GM21786 (cell line): ENCODE measurements around the gene TSNAXIP1.
A peak's percentile ranks its signal among the peaks of the same experiment; 100 is the strongest.

ENCODE experiments used
- ATAC-seq: cut with Tn5 transposase; IDR thresholded peaks from one replicate; pipeline ENCODE4 v1.9.1; 2021; ENCODE audit not compliant: unreplicated experiment

Gene TSNAXIP1, protein sequence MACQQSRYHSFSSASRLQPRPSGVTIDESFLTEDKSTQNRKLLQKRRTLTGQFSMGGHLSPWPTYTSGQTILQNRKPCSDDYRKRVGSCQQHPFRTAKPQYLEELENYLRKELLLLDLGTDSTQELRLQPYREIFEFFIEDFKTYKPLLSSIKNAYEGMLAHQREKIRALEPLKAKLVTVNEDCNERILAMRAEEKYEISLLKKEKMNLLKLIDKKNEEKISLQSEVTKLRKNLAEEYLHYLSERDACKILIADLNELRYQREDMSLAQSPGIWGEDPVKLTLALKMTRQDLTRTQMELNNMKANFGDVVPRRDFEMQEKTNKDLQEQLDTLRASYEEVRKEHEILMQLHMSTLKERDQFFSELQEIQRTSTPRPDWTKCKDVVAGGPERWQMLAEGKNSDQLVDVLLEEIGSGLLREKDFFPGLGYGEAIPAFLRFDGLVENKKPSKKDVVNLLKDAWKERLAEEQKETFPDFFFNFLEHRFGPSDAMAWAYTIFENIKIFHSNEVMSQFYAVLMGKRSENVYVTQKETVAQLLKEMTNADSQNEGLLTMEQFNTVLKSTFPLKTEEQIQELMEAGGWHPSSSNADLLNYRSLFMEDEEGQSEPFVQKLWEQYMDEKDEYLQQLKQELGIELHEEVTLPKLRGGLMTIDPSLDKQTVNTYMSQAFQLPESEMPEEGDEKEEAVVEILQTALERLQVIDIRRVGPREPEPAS

GRCh38 chr16:67806428-67807147, at the start of gene TSNAXIP1, which contains the start of gene RANBP10:
Gene TSNAXIP1, plus strand, starts transcription at chr16:67806889. Its CDS starts 261 bp downstream, at chr16:67807150.
Gene RANBP10, minus strand, starts transcription at chr16:67806560. Its CDS starts 24 bp downstream, at chr16:67806536.
- peak; percentile 95 for ATAC-seq

- no peak for ATAC-seq
Observed at GRCh38 chr16:67758006-67758405, 48.7 kb upstream of the TSNAXIP1 start.

- ATAC-seq = no peak
Observed at GRCh38 chr16:67758966-67759365, 47.7 kb upstream of the TSNAXIP1 start.

DNA sequence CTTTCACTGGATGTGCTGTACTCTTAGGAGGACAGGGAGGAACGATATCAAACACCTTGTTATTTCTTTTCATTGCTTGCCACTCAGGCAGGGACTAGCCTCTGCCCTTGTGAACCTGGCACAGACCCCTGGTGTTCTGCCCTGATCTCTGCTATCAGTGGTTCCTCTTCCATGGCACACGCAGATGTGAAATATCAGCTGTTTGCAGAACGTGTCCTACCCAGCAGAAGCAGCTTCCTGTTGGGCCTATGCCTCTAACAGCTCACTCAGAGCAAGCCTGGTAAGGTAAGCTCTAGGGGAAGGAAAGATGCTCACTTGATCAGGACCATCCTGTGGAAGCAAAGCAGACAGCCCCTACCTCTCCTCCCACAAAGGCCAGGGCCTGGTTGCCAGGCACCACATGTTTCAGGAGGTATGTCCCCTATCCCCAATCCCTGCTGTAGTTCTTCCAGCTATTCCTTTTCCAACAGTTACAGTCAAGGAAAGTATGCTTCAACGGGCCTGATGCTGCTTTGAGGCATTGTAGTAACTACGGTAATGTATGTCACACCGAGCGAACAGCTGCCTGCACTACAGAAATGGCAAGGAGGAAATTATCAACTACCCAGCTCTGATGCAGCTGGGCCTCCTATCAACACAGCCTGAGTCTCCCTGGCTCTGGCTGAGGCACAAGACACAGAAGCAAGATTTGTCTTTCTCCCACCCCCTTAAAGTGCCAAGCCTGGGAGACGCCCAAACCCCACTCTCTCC, 46.3 kb upstream of the TSNAXIP1 start:
- ATAC-seq = no peak

DNA sequence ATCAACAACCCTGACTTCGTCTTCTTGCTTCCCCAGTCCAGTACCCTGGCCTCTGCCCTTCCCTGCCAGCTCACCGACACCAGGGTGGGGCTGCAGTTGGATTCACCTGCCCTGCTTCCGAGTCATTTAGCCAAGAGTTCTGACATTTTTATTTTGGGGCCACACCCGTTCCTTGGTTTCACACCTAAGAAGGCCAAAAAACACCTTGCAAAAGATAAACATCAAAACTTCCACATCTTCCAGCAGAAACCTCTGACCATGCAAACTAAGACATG, 45.8 kb upstream of the TSNAXIP1 start:
- ATAC-seq = no peak

DNA sequence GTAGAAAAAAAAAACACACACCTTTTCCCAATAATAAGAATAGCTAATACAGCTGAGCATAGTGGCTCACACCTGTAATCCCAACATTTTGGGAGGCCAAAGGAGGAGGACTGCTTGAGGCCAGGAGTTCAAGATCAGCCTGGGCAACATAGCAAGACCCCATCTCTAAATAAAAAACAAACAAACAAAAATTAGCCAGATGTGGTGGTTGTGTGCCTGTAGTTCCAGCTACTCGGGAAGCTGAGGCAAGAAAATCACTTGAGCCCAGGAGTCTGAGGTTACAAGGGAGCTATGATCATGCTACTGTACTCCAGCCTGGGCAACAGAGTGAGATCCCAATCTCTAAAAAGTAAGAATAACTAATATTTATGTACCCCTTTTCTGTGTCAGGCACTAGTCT, 44.8 kb upstream of the TSNAXIP1 start:
- no peak for ATAC-seq

DNA sequence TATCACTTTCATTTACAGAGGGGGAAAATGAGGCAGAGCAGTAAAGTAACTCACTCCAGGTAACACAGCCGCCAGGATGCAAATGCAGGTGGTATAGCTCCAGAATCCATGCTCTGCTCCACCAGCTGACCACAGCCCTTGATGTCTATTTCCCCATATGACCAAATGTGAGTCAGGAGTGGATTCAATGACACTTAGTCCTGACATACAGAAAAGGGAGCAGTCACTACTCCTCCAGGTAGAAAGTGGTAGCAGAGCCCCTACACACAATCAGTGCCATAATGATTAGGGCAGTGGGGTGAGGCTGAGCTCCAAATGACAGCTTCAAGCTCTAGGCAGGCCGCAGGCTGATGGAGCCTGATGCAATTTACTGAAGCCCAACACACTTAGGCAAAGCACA, 44.3 kb upstream of the TSNAXIP1 start:
- no peak for ATAC-seq

GRCh38 chr16:67763066-67763465, 43.6 kb upstream of the TSNAXIP1 start:
- ATAC-seq = no peak

- ATAC-seq = no peak
Observed at GRCh38 chr16:67764158-67764667, 42.5 kb upstream of the TSNAXIP1 start.

DNA sequence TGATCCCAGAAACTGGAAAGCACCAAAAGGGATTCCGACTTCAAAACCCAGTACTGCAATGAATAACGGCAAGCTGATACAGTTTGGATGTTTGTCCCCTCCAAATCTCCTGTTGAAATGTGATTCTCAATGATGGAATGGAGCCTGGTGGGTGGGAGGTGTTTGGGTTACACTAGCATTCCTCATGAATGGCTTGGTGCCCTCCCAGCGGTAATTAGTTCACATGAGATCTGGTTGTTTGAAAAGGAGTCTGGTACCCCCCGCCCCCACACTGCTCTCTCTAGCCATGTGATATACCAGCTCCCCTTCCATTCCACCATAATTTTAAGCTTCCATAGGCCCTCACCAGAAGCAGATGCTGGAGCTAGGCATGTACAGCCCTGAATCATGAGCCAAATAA, 40.4 kb upstream of the TSNAXIP1 start:
- ATAC-seq = no peak

DNA sequence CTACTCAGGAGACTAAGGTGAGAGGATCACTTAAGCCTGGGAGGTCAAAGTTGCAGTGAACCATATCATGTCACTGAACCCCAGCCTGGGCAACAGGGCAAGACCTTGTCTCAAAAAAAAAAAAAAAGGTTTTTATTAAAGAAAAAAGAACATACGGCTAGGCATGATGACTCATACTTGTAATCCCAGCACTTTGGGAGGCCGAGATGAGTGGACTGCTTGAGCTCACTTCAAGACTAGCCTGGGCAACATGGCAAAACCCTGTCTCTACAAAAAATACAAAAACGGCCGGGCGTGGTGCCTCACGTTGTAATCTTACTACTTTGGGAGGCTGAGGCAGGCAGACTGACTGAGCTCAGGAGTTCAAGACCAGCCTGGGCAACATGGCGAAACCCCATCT, 38.7 kb upstream of the TSNAXIP1 start:
- ATAC-seq = no peak

DNA sequence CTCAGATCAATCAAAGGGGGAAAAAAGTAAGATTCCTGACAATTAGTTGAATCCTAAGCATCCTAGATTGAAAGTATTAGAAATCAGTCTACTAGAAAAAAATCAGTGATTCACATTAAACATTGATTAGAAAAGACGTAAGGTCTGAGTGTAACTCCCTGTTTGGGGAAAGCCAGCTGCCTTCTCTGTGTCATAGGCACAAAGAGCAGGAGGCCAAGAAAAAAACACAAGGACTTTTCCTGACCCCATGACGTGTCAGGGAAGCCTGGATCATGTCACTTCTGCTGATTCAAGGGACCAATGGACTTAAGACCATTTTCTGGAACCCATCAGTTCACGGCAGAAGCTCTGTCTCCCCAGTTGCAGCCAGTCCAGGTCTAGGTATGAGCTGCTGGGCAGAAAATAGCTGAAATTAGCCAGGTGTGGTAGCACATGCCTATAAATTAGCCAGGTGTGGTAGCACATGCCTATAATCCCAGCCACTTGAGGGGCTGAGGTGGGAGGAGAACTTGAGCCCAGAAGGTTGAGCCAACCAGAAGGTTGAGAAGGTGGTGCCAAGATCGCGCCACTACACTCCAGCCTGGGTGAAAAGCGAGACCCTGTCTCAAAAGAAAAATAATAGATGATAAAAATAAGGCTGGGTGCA, 36.2 kb upstream of the TSNAXIP1 start:
- ATAC-seq = no peak

- ATAC-seq = no peak
Observed at GRCh38 chr16:67773099-67773498, 33.6 kb upstream of the TSNAXIP1 start.

DNA sequence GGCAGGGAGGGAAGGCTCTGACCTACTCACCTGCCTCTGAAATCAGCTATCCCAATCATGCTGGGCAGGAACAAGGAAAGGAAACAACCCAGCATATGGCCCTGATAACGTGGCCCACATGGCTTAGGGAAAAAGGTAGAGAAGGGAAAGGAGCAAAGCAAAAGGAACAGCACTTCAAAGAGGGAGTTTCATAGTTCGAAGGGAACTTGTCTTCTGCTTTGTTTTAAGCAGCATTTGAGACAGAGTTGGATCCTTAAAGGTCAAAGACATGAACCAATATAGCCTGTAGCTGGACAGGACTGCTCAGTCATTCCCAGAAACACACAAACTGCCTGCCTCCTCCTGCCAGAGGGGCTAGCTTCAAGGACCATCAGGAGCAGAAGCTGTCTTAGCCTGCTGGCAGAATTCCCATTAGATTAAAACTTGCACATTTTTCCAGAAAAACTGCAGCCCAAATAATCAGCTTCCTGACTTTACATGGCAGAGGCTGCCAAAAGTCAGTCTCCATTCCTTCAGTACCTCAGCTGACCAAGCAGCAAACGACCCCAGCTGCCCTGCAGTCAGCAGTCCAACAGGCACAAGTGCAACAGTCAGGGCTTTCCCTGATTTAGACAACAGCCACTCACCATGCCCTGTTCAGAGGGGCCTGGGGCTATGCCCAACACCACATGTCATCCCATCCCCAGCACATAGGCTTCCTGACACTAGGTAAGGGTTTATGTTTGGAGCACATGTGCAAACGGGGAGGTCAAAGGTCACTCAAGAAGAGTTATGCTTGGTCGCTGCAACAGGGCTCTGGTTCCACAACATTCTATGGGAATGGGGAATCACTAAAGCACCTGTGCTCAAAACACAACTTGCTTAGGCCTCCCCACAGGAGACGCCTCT, 32.9 kb upstream of the TSNAXIP1 start:
- ATAC-seq = no peak

DNA sequence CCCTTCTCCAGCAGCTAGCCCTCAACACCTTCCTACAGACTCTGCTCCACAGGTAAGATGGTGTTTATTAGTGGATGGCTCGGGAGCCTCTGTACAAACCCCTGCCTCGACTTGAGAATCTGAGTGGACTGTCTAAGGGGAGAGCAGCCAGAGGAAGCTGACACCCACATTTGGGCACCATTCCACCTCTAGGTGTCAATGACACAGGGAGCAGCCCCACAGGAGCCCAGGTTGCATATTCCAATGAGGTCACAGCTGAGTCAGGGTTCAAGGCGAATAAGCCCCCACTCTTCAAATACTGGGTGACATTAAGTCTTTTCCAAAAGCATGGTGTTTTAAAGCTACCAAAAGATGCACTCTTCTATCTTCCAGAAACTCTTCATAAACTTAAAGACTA, 32.2 kb upstream of the TSNAXIP1 start:
- no peak for ATAC-seq

GRCh38 chr16:67775273-67775672, 31.4 kb upstream of the TSNAXIP1 start:
- ATAC-seq = no peak

DNA sequence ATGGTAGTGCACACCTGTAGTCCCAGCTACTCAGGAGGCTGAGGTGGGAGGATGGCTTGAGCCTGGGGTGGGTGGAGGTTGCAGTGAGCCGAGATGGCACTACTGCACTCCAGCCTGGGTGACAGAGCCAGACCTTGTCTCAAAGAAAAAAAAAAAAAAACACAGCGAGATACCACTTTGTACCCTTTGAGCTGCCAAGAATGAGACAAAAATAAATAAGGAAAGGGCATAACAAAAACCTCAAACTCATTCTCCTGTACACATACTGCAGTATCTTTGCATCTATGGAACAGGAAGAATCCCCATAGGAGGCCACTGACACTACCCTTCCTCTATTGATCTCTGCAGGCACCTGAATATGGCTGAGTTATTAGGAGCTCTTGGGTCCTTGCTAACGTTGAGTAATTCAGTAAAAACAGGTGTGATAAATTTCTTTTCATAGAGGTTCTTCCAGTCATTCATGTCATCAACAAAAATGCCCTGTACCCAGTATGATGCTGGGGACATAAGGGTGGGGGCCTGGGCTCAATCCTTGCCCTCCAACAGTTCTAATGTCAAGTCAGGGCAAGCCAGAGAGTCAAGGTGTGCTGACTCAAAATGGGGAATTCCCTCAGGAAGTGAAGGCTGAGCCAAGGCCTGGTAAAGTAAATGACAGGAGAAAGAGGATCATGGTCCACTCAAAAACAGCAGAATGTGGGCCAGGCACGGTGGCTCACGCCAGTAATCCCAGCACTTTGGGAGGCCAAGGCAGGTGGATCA, 27.3 kb upstream of the TSNAXIP1 start:
- ATAC-seq = no peak

GRCh38 chr16:67780847-67781564, 25.7 kb upstream of the TSNAXIP1 start:
- no peak for ATAC-seq
